RWPE1 (cell line): ENCODE data around the gene TNFSF8.

Experiments used
- CTCF ChIA-PET: fragments of 350-600 bp; sonication (Branson Sonifier 250); formaldehyde crosslinking; extraction: SDS; loops from one replicate; lab custom pipeline; 2021; lab: Yijun Ruan, JAX
- POLR2A ChIA-PET: fragments of 400-600 bp; formaldehyde crosslinking; extraction: SDS; loops from one replicate; lab custom pipeline; 2020; ENCODE audit warnings: antibody characterized with exemption; ENCODE audit not compliant: low non-redundant PET; lab: Yijun Ruan, JAX
- DNase-seq: peaks from one replicate; pipeline ENCODE4 v3.0.0; 2012; ENCODE audit warnings: low spot score
- H3K27ac ChIP-seq: fragments of 450-650 bp; 2 replicates; pipeline ENCODE4 v1.5.1; 2017
- TF ChIP-seq, protein P1 (sequence below): fragments of 450-650 bp; conservative IDR thresholded peaks from 2 replicates; pipeline ENCODE4 v1.5.1; 2017; ENCODE audit warnings: low read depth, mild to moderate bottlenecking

TNFSF8 gene

DNA sequence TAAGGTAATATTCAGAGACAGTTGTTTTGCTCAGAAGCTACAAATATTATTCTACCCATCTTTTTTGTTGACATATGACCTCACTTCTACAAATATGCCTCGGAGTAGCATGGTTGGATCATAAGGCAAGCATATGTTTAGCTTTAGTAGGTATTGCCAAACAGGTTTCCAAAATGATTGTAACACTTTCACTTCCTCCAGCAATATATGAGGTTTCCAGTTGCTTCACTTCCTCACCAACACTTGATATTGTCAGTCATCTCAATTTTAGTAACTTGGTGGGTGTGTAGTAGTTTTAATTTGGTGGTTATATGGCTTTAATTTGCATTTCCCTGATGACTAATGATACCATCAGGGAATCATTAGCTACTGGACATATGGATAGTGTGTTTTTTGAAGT is 46.7 kb downstream of the TNFSF8 start:
- POLR2A ChIA-PET = no interaction called here
- CTCF ChIA-PET = interaction anchor here (1.0 kb wide), 1 partner anchor 24 kb away, joined by 4 read pairs; no protein-coding TSS in a partner anchor
- H3K27ac ChIP-seq = no peak overlapping the region
- TF ChIP-seq, protein P1, sequence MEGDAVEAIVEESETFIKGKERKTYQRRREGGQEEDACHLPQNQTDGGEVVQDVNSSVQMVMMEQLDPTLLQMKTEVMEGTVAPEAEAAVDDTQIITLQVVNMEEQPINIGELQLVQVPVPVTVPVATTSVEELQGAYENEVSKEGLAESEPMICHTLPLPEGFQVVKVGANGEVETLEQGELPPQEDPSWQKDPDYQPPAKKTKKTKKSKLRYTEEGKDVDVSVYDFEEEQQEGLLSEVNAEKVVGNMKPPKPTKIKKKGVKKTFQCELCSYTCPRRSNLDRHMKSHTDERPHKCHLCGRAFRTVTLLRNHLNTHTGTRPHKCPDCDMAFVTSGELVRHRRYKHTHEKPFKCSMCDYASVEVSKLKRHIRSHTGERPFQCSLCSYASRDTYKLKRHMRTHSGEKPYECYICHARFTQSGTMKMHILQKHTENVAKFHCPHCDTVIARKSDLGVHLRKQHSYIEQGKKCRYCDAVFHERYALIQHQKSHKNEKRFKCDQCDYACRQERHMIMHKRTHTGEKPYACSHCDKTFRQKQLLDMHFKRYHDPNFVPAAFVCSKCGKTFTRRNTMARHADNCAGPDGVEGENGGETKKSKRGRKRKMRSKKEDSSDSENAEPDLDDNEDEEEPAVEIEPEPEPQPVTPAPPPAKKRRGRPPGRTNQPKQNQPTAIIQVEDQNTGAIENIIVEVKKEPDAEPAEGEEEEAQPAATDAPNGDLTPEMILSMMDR = no peak
- DNase-seq = no peak

DNA sequence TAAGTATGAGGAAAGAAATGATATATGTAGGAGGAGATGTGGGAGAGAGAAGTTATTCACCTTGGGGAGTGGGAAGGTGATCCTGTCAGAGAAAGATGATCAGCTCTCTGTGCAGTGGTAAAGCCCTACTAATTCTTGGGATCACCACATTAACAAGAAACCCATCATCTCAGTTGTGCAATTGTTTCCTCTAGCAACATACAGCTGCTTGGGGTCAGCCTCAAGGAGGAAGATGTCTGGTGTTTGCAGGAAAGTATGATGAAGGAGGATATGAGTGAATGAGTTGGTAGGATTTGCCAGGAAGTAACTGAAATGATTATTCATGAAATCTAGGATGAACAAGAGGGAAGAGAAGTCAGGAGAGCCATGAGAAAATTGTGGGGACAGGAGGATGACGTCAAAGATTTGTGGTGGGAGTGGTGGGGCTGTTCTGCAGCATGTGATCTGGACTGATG is 50.1 kb downstream of the TNFSF8 start:
- TF ChIP-seq, protein P1 = no peak
- DNase-seq = no peak
- ChIA-PET POLR2A (no interaction called here), CTCF (interaction anchor here (0.6 to 0.7 kb wide), 2 partner anchors 135 to 161 kb away, joined by 3 read pairs; no protein-coding TSS in a partner anchor)
- H3K27ac ChIP-seq = no peak overlapping the region

GRCh38 chr9:114878879-114879564 is 51.4 kb downstream of the TNFSF8 start:
- ChIA-PET CTCF (no interaction called here), POLR2A (no interaction called here)
- TF ChIP-seq, protein P1 = no peak
- DNase-seq = no peak
- H3K27ac ChIP-seq = no peak overlapping the region

GRCh38 chr9:114869845-114870244 is 60.5 kb downstream of the TNFSF8 start:
- no peak overlapping the region for H3K27ac ChIP-seq
- ChIA-PET CTCF (interaction anchor here (0.7 to 0.9 kb wide), 2 partner anchors 7 to 150 kb away, joined by 3 to 4 read pairs; no protein-coding TSS in a partner anchor), POLR2A (no interaction called here)
- TF ChIP-seq, protein P1 = no peak
- DNase-seq = no peak

GRCh38 chr9:114869378-114869777 is 61.0 kb downstream of the TNFSF8 start:
- no peak overlapping the region for H3K27ac ChIP-seq
- DNase-seq = no peak
- TF ChIP-seq, protein P1 = no peak
- POLR2A ChIA-PET = no interaction called here
- CTCF ChIA-PET = interaction anchor here (0.7 to 0.9 kb wide), 2 partner anchors 8 to 149 kb away, joined by 3 to 4 read pairs; no protein-coding TSS in a partner anchor

- no peak overlapping the region for H3K27ac ChIP-seq
- ChIA-PET POLR2A (no interaction called here), CTCF (no interaction called here)
- no peak for DNase-seq
- TF ChIP-seq, protein P1 = no peak
Observed at GRCh38 chr9:114867327-114867726, 63.1 kb downstream of the TNFSF8 start.
